ENCODE data around the gene MYLK4.

The MYLK4 gene

DNA sequence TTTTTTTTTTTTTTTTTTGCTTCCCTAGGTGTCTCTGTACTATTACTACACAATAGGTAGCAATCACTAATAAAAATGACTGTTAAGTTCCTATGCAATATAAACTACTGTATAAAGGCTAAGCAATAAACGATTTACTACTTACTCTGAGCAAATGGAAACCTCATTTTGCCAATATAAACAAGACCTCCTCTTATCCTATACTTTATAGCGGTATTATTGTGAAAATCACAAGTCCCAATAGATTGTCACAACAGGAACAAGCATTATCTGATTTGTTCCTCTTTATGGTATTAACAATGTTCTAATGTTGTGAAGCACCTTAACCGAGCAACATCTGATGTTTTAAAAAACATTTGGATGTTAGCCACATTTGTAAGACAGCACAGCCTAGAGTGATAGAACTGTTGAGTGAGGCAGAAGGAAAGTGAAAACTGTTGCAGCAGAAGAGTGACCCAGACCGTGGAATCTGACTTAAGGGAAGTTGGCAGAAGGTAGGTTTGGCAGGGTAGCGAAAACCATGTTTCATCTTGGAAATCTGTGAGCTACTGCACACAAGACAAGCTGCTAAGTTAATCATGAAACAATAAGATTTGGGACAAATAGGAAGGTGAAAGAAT is 94.2 kb downstream of the MYLK4 start:
- TF ChIP-seq CTCF (IDR thresholded peaks at IDR 0.05; ENCODE audit: low read depth, low read length), result no peak
- DNase-seq (ENCODE audit: extremely low read depth, low read depth), result no peak

DNA sequence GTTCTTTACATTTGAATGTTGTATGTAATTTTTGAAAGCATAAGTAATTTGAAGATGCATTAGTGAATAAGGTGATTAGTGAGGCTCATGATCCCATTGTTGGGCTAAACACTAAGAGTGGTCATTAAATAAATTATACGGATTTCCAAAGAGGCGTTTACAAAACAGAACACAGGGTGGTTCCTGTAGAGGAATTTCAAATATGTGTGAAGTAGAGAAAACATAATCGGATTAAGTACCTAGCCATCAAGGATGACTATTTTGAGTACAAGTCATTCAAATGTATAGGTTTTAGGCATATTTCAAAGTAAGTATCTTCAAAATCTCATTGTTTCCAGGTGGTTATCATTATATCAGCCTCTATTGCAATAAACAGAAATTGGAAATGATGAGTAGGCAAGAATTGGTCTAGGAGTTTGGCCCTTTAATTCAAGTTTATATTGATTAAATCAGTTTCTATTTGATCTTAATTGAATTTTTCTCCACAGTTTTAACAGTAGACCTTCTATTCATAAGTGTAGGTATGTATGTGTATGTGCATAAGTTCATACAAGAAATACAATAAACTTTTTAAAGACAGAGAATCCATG is 94.8 kb downstream of the MYLK4 start:
- no peak for DNase-seq (ENCODE audit: extremely low read depth, low read depth)
- no peak for TF ChIP-seq CTCF (IDR thresholded peaks at IDR 0.05; ENCODE audit: low read depth, low read length)

GRCh38 chr6:2653369-2654032 is 97.2 kb downstream of the MYLK4 start:
- no peak for TF ChIP-seq CTCF (IDR thresholded peaks at IDR 0.05; ENCODE audit: low read depth, low read length)
- DNase-seq (ENCODE audit: extremely low read depth, low read depth), result no peak

GRCh38 chr6:2652611-2653010 is 98.1 kb downstream of the MYLK4 start:
- DNase-seq (ENCODE audit: extremely low read depth, low read depth), result no peak
- no peak for TF ChIP-seq CTCF (IDR thresholded peaks at IDR 0.05; ENCODE audit: low read depth, low read length)

GRCh38 chr6:2651961-2652360 is 98.8 kb downstream of the MYLK4 start:
- DNase-seq (ENCODE audit: extremely low read depth, low read depth), result no peak
- no peak for TF ChIP-seq CTCF (IDR thresholded peaks at IDR 0.05; ENCODE audit: low read depth, low read length)

DNA sequence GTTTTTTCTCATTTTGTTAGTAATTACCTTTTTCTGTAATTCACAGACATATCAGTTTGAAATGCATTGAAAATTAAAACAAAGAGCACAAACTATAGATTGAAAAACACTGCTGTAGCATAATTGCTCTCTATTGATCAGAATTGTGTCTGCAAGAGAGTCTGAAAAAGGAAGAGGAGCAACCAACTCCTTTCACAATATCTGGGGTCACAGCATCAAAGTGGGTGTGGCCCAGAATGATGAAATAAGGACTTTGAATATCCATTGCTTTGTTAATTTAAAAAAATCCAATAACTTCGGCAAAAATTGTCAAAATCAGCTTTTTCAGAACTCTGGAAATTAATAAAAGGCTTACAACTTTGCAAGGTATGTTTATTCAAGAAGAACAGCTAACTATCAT is 99.2 kb downstream of the MYLK4 start:
- no peak for DNase-seq (ENCODE audit: extremely low read depth, low read depth)
- TF ChIP-seq CTCF (IDR thresholded peaks at IDR 0.05; ENCODE audit: low read depth, low read length), result no peak

DNA sequence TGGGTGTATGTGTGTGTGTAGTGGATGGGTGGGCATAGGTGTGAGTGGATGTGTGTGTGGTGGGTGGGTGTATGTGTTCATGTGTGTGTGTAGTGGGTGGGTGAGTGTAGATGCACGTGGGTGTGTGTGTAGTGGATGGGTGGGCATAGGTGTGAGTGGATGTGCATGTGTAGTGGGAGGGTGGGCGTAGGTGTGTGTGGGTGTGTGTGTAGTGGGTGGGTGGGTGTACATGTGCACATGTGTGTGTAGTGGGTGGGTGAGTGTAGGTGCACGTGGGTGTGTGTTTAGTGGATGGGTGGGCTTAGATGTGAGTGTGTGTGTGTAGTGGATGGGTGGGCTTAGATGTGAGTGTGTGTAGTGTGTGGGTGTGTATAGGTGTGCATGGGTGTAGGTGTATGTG is 104.4 kb downstream of the MYLK4 start:
- DNase-seq (ENCODE audit: extremely low read depth, low read depth), result no peak
- TF ChIP-seq CTCF (IDR thresholded peaks at IDR 0.05; ENCODE audit: low read depth, low read length), result no peak

Data from AG09319 (cell line).